IMR-90 (cell line): ENCODE data around the gene TGM6. TPM values are rescaled to one million over a fixed set of nuclear protein-coding genes. Genes with fewer than 3 reads are reported as not detected.

ENCODE experiments used
- ATAC-seq: fragments of 200-7000 bp; cut with Tn5 transposase; 2 replicates; pipeline ENCODE4 v1.9.1; 2020; ENCODE audit warnings: low read depth, mild to moderate bottlenecking, moderate library complexity
- BruUV-seq: library from RNA; stranded (reverse); fragments of 400-500 nt; replicated peaks from 2 replicates; lab custom pipeline; 2021; lab: Mats Ljungman, UMichigan
- CTCF ChIA-PET: fragments of 300-600 bp; formaldehyde crosslinking; extraction: SDS; loops from one replicate; lab custom pipeline; 2021; ENCODE audit warnings: antibody characterized with exemption; lab: Yijun Ruan, JAX
- POLR2A ChIA-PET: fragments of 300-600 bp; sonication (Branson Sonifier 250); formaldehyde crosslinking; loops from one replicate; lab custom pipeline; 2022; ENCODE audit warnings: antibody characterized with exemption; ENCODE audit not compliant: unreplicated experiment; lab: Charles Lee
- DNase-seq: peaks from one replicate; pipeline ENCODE4 v3.0.0; 2013
- H2AFZ ChIP-seq: replicated peaks from 2 replicates; pipeline ENCODE3; 2013; ENCODE audit warnings: low read length, mild to moderate bottlenecking; ENCODE audit not compliant: poor library complexity
- H2AK5ac ChIP-seq: 2 replicates; pipeline ENCODE4 v1.6.1; 2013; ENCODE audit warnings: low read depth, low read length, inconsistent platforms
- H2AK9ac ChIP-seq: replicated peaks from 2 replicates; pipeline ENCODE3; 2013; ENCODE audit warnings: mild to moderate bottlenecking, low read depth, low read length, moderate library complexity; ENCODE audit not compliant: poor library complexity
- H2BK120ac ChIP-seq: 2 replicates; pipeline ENCODE4 v1.6.1; 2013; ENCODE audit warnings: low read depth, low read length, inconsistent platforms
- H2BK15ac ChIP-seq: 3 replicates; pipeline ENCODE4 v1.6.1; 2013; ENCODE audit warnings: low read depth, low read length, inconsistent platforms
- H2BK20ac ChIP-seq: 2 replicates; pipeline ENCODE4 v1.6.1; 2013; ENCODE audit warnings: low read depth, mild to moderate bottlenecking, inconsistent platforms, low read length, moderate library complexity
- H2BK5ac ChIP-seq: 2 replicates; pipeline ENCODE4 v1.6.1; 2013; ENCODE audit warnings: mild to moderate bottlenecking, low read depth, low read length, inconsistent platforms; ENCODE audit not compliant: poor library complexity, severe bottlenecking
- H3K14ac ChIP-seq: replicated peaks from 2 replicates; pipeline ENCODE4 v1.6.1; 2013; ENCODE audit warnings: low read depth, low read length, inconsistent platforms
- H3K18ac ChIP-seq: 2 replicates; pipeline ENCODE4 v1.6.1; 2013; ENCODE audit warnings: low read depth, low read length, control low read depth
- H3K23ac ChIP-seq: 2 replicates; pipeline ENCODE4 v1.6.1; 2013; ENCODE audit warnings: low read depth, low read length, inconsistent platforms
- H3K27ac ChIP-seq: 2 replicates; pipeline ENCODE4 v1.5.1; 2013; ENCODE audit warnings: mild to moderate bottlenecking, control low read depth, low read length; ENCODE audit not compliant: insufficient read depth
- H3K27me3 ChIP-seq: 2 replicates; pipeline ENCODE4 v1.6.1; 2013; ENCODE audit warnings: low read length; ENCODE audit not compliant: control insufficient read depth, insufficient read depth
- H3K36me3 ChIP-seq: 2 replicates; pipeline ENCODE4 v1.6.1; 2013; ENCODE audit warnings: low read length, mixed read lengths; ENCODE audit not compliant: control insufficient read depth, insufficient read depth
- H3K4ac ChIP-seq: 2 replicates; pipeline ENCODE4 v1.6.1; 2013; ENCODE audit warnings: low read depth, low read length, inconsistent platforms
- H3K4me1 ChIP-seq: 2 replicates; pipeline ENCODE4 v1.6.1; 2013; ENCODE audit warnings: low read length, mixed read lengths; ENCODE audit not compliant: control insufficient read depth, insufficient read depth
- H3K4me2 ChIP-seq: 2 replicates; pipeline ENCODE4 v1.6.1; 2013; ENCODE audit warnings: low read depth, mild to moderate bottlenecking, control low read depth, low read length, moderate library complexity
- H3K4me3 ChIP-seq: 2 replicates; pipeline ENCODE4 v1.5.1; 2013; ENCODE audit warnings: low read depth, mild to moderate bottlenecking, control low read depth, low read length, moderate library complexity; ENCODE audit not compliant: insufficient read depth
- H3K56ac ChIP-seq: 2 replicates; pipeline ENCODE4 v1.6.1; 2013; ENCODE audit warnings: low read length, inconsistent platforms; ENCODE audit not compliant: insufficient read depth; ENCODE audit errors: extremely low read depth
- H3K79me1 ChIP-seq, 2 experiments: 2 replicates each; pipeline ENCODE4 v1.6.1; 2013; ENCODE audit warnings: low read length in 2 of 2, inconsistent platforms in 1 of 2, low read depth in 1 of 2
- H3K9ac ChIP-seq: 2 replicates; pipeline ENCODE4 v1.6.1; 2013; ENCODE audit warnings: low read depth, low read length, control low read depth
- H3K9me1 ChIP-seq: 2 replicates; pipeline ENCODE4 v1.6.1; 2013; ENCODE audit warnings: low read length, inconsistent platforms; ENCODE audit not compliant: insufficient read depth
- H3K9me3 ChIP-seq: 2 replicates; pipeline ENCODE4 v1.6.1; 2013; ENCODE audit warnings: low read length; ENCODE audit not compliant: control insufficient read depth, insufficient read depth
- H4K20me1 ChIP-seq: 2 replicates; pipeline ENCODE4 v1.6.1; 2013; ENCODE audit warnings: low read length, inconsistent platforms; ENCODE audit not compliant: insufficient read depth
- H4K5ac ChIP-seq: 2 replicates; pipeline ENCODE4 v1.6.1; 2013; ENCODE audit warnings: mild to moderate bottlenecking, low read depth, low read length, control low read depth
- H4K8ac ChIP-seq, 2 experiments: 2 replicates each; pipeline ENCODE4 v1.6.1; 2013; ENCODE audit warnings: low read depth in 2 of 2, low read length in 2 of 2, control low read depth in 1 of 2, inconsistent platforms in 1 of 2
- H4K91ac ChIP-seq: 2 replicates; pipeline ENCODE4 v1.6.1; 2013; ENCODE audit warnings: low read depth, low read length, inconsistent platforms; ENCODE audit not compliant: insufficient read depth
- CEBPB ChIP-seq: IDR thresholded peaks from 2 replicates; pipeline ENCODE4 v1.6.1; 2012; ENCODE audit warnings: low read depth, low read length, improper control_type of control experiment
- MAFK ChIP-seq: IDR thresholded peaks from 2 replicates; pipeline ENCODE4 v1.6.1; 2012; ENCODE audit warnings: low read depth, low read length, improper control_type of control experiment
- MXI1 ChIP-seq: IDR thresholded peaks from 2 replicates; pipeline ENCODE4 v1.6.1; 2012; ENCODE audit warnings: low read depth, mild to moderate bottlenecking, low read length, moderate library complexity, borderline replicate concordance
- POLR2A ChIP-seq: IDR thresholded peaks from 2 replicates; pipeline ENCODE4 v1.6.1; 2012; ENCODE audit warnings: mild to moderate bottlenecking, low read depth, low read length
- RAD21 ChIP-seq: IDR thresholded peaks from 2 replicates; pipeline ENCODE4 v1.6.1; 2012; ENCODE audit warnings: low read length, improper control_type of control experiment
- RCOR1 ChIP-seq: IDR thresholded peaks from 2 replicates; pipeline ENCODE4 v1.6.1; 2012; ENCODE audit warnings: mild to moderate bottlenecking, low read length, improper control_type of control experiment; ENCODE audit not compliant: insufficient replicate concordance
- RFX5 ChIP-seq: IDR thresholded peaks from 2 replicates; pipeline ENCODE4 v1.8.0; 2012; ENCODE audit warnings: low read depth, mild to moderate bottlenecking, low read length, moderate library complexity
- WGBS, 2 experiments: methylation state at CpG; one replicate each; pipeline versions ENCODE4 v1.1.5 to v1.1.7; 2013; ENCODE audit warnings: missing lambda C conversion rate in 2 of 2; ENCODE audit not compliant: insufficient read length in 1 of 2; ENCODE audit errors: extremely low coverage in 2 of 2; 5-methylcytosine and 5-hydroxymethylcytosine counted together
- dilution Hi-C: fragments of 300-500 bp; cut with HindIII; formaldehyde crosslinking; loops from one replicate; pipeline ENCODE4 v1.14.3; 2018; ENCODE audit warnings: low sequenced_read_pairs; ENCODE audit not compliant: unreplicated experiment
- in situ Hi-C: fragments of 300-500 bp; cut with MboI; formaldehyde crosslinking; loops from 3 replicates; pipeline ENCODE4 v1.14.3; 2019; ENCODE audit warnings: low sequenced_read_pairs, inconsistent platforms, mixed read lengths
- intact Hi-C: fragments of 100-400 bp; cut with micrococcal nuclease; formaldehyde crosslinking; loops from 2 replicates; pipeline ENCODE4 v1.10.0; 2022
- polyA plus RNA-seq, 3 experiments: library from polyadenylated mRNA; depleted of rRNA; stranded (reverse); fragments of >200 nt; gene quantifications; 2 replicates each; pipeline ENCODE4 v1.2.3, GENCODE V29; 2012; ENCODE audit warnings: low replicate concordance in 1 of 3
- total RNA-seq: library from RNA; depleted of rRNA; stranded (reverse); fragments of >200 nt; gene quantifications from 2 replicates; pipeline ENCODE4 v1.2.3, GENCODE V29; 2012
- TF ChIP-seq, protein P1 (sequence below): fragments of 150-350 bp; IDR thresholded peaks from 2 replicates; pipeline ENCODE4 v1.6.1; 2016; ENCODE audit warnings: low read depth, mild to moderate bottlenecking, low read length, moderate library complexity, borderline replicate concordance

Gene TGM6
- total and polyA plus RNA-seq, 2 of the 4 experiments (the other 2 are of a cell fraction): not detected

DNA sequence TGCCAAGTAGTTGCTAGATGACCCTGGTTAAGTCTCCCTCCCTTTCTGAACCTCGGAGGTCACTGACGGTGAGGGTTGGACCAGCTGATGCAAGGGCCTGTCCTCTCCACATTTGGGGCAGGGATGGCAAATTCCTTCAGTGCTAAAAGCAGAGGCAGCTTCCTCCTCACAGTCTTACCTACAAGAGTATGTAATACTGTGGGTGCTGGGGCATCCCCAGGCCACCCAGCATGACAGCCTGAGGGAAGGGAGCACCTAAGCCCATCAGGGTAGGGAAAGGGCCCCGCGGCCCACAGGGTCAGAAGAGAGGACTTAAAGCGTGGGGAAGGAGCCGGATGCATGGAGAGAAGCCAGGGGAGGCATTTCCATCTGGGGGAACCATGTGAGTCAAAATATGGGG, 46.9 kb upstream of the TGM6 start:
- no peak overlapping the region for H2AFZ ChIP-seq
- H3K27ac ChIP-seq: no peak overlapping the region
- no peak overlapping the region for H4K8ac ChIP-seq
- in situ Hi-C loops: no loop called here
- 40% methylated on average over 1 of the region's 6 CpGs; no CpG with 5 or more reads in 1 of the 2 experiments for WGBS, 2 experiments
- H3K9me3 ChIP-seq: no peaks in the 10 kb centered on the region
- no peak overlapping the region for H4K5ac ChIP-seq
- H3K36me3 ChIP-seq: no peaks in the 10 kb centered on the region
- no peak overlapping the region for H3K14ac ChIP-seq
- H3K23ac ChIP-seq: no peak overlapping the region
- H3K4me3 ChIP-seq: no peak overlapping the region
- no peak overlapping the region for H2AK9ac ChIP-seq
- H2BK5ac ChIP-seq: no peak overlapping the region
- ATAC-seq (no peak), DNase-seq (no peak)
- H2BK20ac ChIP-seq: no peak overlapping the region
- ChIA-PET POLR2A (no interaction called here), CTCF (no interaction called here)
- no peaks in the 10 kb centered on the region for H3K4me1 ChIP-seq
- no peaks in the 10 kb centered on the region for H3K9me1 ChIP-seq
- H3K4me2 ChIP-seq: no peak overlapping the region
- peaks cover 13% of the 10 kb centered on the region for H3K27me3 ChIP-seq
- dilution Hi-C loops: no loop called here
- no peak overlapping the region for H2BK15ac ChIP-seq
- BruUV-seq: no TSS peak
- no peak overlapping the region for H2BK120ac ChIP-seq
- no peak overlapping the region for H3K9ac ChIP-seq
- intact Hi-C loops: no loop called here
- no peak overlapping the region for H3K56ac ChIP-seq
- no peak overlapping the region for H2AK5ac ChIP-seq
- no peak overlapping the region for H4K91ac ChIP-seq
- no peaks in the 10 kb centered on the region for H3K79me1 ChIP-seq
- no peak overlapping the region for H3K18ac ChIP-seq
- TF ChIP-seq RAD21: no peak
- TF ChIP-seq RCOR1: no peak
- TF ChIP-seq RFX5: no peak
- TF ChIP-seq CEBPB: no peak
- no peak for TF ChIP-seq POLR2A
- TF ChIP-seq, protein P1, sequence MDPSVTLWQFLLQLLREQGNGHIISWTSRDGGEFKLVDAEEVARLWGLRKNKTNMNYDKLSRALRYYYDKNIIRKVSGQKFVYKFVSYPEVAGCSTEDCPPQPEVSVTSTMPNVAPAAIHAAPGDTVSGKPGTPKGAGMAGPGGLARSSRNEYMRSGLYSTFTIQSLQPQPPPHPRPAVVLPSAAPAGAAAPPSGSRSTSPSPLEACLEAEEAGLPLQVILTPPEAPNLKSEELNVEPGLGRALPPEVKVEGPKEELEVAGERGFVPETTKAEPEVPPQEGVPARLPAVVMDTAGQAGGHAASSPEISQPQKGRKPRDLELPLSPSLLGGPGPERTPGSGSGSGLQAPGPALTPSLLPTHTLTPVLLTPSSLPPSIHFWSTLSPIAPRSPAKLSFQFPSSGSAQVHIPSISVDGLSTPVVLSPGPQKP: no peak
- no peak for TF ChIP-seq MXI1
- no peak for TF ChIP-seq MAFK
- H3K4ac ChIP-seq: no peak overlapping the region
- no peaks in the 10 kb centered on the region for H4K20me1 ChIP-seq
